Measurements from ENCODE around the gene CNGA3. TPM values are rescaled to one million over a fixed set of nuclear protein-coding genes. Genes with fewer than 3 reads are reported as not detected.
"Not testable (repeated sequence)": the region's sequence is repeated elsewhere in the genome, so short reads cannot be mapped to it uniquely, and the experiment has no call there.

The CNGA3 gene
- total and polyA plus RNA-seq, 10 of the 15 experiments (the other 5 are each of a cell fraction or from before 2014, with no cell fraction given): not detected

- H3K27me3 ChIP-seq (replicated peaks in 1 of 2; ENCODE audit: control insufficient read depth in 2 of 2, insufficient read depth in 2 of 2, low read length in 1 of 2); FAIRE-seq; ATAC-seq; H3K79me2 ChIP-seq (ENCODE audit: control insufficient read depth, insufficient read depth, low read length); SMC1A ChIA-PET (ENCODE audit: uncharacterized antibody, unreplicated experiment); H3K27ac ChIP-seq (ENCODE audit: control insufficient read depth, insufficient read depth); H3K36me3 ChIP-seq (ENCODE audit: control insufficient read depth in 2 of 2, insufficient read depth in 2 of 2, low read length in 1 of 2); H3K9ac ChIP-seq (ENCODE audit: control insufficient read depth, insufficient read depth, low read length); RAD21 ChIA-PET (ENCODE audit: unreplicated experiment); POLR2A ChIA-PET; H3K4me1 ChIP-seq (ENCODE audit: control insufficient read depth, insufficient read depth, low read length); H3K4me3 ChIP-seq; DNase-seq (ENCODE audit: low read depth, low spot score); in situ Hi-C loops (cut with MboI); H2AFZ ChIP-seq (ENCODE audit: control insufficient read depth, low read depth, low read length); BruUV-seq (replicated peaks); CTCF ChIA-PET; H4K20me1 ChIP-seq (ENCODE audit: control insufficient read depth, insufficient read depth); H3K9me3 ChIP-seq (replicated peaks; ENCODE audit: control insufficient read depth, insufficient read depth, low read length); intact Hi-C loops (cut with micrococcal nuclease; ENCODE audit: unreplicated experiment); H3K4me2 ChIP-seq (ENCODE audit: control insufficient read depth, insufficient read depth): not testable (repeated sequence)
- 42% methylated on average over 3 of the region's 3 CpGs for WGBS (ENCODE audit: insufficient coverage, insufficient replicate concordance, low lambda C conversion rate, missing lambda C conversion rate)
Measured at GRCh38 chr2:98320171-98320570, 26.1 kb upstream of the CNGA3 start.

- Histone ChIP-seq H4K20me1 (ENCODE audit: control insufficient read depth, insufficient read depth) (no peaks in the 10 kb centered on the region), H3K27me3 (replicated peaks in 1 of 2; ENCODE audit: control insufficient read depth in 2 of 2, insufficient read depth in 2 of 2, low read length in 1 of 2) (no peaks in the 10 kb centered on the region), H3K79me2 (ENCODE audit: control insufficient read depth, insufficient read depth, low read length) (no peaks in the 10 kb centered on the region), H3K9ac (ENCODE audit: control insufficient read depth, insufficient read depth, low read length) (no peak overlapping the region), H3K36me3 (ENCODE audit: control insufficient read depth in 2 of 2, insufficient read depth in 2 of 2, low read length in 1 of 2) (no peaks in the 10 kb centered on the region), H3K4me1 (ENCODE audit: control insufficient read depth, insufficient read depth, low read length) (no peaks in the 10 kb centered on the region), H3K27ac (ENCODE audit: control insufficient read depth, insufficient read depth) (no peak overlapping the region), H3K4me2 (ENCODE audit: control insufficient read depth, insufficient read depth) (no peak overlapping the region), H3K9me3 (replicated peaks; ENCODE audit: control insufficient read depth, insufficient read depth, low read length) (no peaks in the 10 kb centered on the region; the same call in 1 of the 3 replicates), H2AFZ (ENCODE audit: control insufficient read depth, low read depth, low read length) (no peak overlapping the region), H3K4me3 (no peak overlapping the region)
- WGBS (ENCODE audit: insufficient coverage, insufficient replicate concordance, low lambda C conversion rate, missing lambda C conversion rate): 31% methylated on average over 2 of the region's 2 CpGs
- intact Hi-C loops (cut with micrococcal nuclease; ENCODE audit: unreplicated experiment): no loop called here
- ChIA-PET POLR2A (no interaction called here), RAD21 (ENCODE audit: unreplicated experiment) (no interaction called here), SMC1A (ENCODE audit: uncharacterized antibody, unreplicated experiment) (interaction anchor here (0.6 to 1.1 kb wide), 3 partner anchors 17 to 97 kb away, joined by 3 read pairs; no protein-coding TSS in a partner anchor), CTCF (no interaction called here)
- ATAC-seq (no peak), FAIRE-seq (no peak), DNase-seq (ENCODE audit: low read depth, low spot score) (no peak)
- no peak for TF ChIP-seq STAT1 (conservative IDR thresholded peaks at IDR 0.05)
- TF ChIP-seq CEBPZ (IDR thresholded peaks at IDR 0.05; ENCODE audit: low read depth, low read length): no peak
- TF ChIP-seq YY1 (IDR thresholded peaks at IDR 0.05; ENCODE audit: low read depth, low read length): no peak
- TF ChIP-seq SMAD5 (IDR thresholded peaks at IDR 0.05; ENCODE audit: low read depth): no peak
- no peak for TF ChIP-seq ZNF207 (IDR thresholded peaks at IDR 0.05; ENCODE audit: borderline replicate concordance)
- TF ChIP-seq KAT2A (conservative IDR thresholded peaks at IDR 0.05; ENCODE audit: control insufficient read depth, low read depth, low read length): no peak
- in situ Hi-C loops (cut with MboI): no loop called here
- BruUV-seq (replicated peaks): no TSS peak
Measured at GRCh38 chr2:98324181-98324580, 22.1 kb upstream of the CNGA3 start.
